Measurements from ENCODE around the gene KRTAP4-11.
"Not testable (repeated sequence)": the region's sequence is repeated elsewhere in the genome, so short reads cannot be mapped to it uniquely, and the experiment has no call there.

DNA sequence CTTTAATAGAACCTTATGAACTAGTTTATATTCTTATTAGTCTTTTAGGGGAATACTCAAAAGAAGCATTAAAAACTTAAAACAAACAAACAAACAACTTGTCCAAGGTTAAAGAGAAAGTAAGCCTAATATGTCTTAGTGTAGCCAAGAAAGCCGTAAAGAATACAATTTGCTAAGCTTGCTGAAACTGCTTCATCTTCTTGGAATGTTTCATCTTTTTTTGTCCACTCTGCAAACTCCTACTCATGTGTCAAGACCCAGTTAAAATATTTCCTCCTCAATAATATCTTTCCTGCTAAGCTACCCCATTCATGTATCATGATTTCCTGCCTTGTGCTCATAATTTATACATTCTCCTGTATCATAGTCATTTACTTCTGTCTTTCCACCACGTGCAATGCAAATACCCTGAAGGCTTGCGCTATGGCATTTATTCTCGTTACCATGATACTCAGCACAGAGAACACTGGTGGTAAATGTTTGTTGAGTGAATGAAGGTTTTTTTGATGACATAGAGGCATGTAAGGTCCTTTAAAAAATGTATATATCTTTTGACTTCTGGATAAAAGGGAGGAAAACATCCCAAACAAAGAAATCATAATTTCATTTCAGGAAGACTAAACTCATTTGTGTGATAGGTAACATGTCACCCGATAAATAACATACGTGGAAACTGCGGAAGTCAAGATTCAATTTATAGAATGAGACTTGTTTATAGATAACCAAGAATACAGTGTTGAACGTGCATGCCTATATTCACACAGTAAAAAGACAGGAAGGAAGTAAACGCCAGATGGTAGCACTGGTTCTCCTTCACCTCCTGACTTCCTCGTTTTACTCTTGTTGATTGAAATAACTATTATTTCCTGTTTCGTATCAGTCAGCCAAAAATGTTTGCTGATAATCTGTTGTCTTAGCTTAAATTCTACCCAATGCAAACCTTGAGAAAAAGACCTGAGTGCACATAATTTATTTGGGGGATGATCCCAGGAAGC, 1.8 kb upstream of the KRTAP4-11 start:
- TF ChIP-seq POLR2A (IDR thresholded peaks at IDR 0.05; ENCODE audit: low read depth, low read length); RFX5 (IDR thresholded peaks at IDR 0.05; ENCODE audit: low read depth, low read length); FOS (IDR thresholded peaks at IDR 0.05; ENCODE audit: low read depth, low read length); RAD21 (IDR thresholded peaks at IDR 0.05; ENCODE audit: low read length); NFE2L2 (IDR thresholded peaks at IDR 0.05; ENCODE audit: low read depth, low read length); MXI1 (IDR thresholded peaks at IDR 0.05; ENCODE audit: borderline replicate concordance, low read depth, low read length); RCOR1 (IDR thresholded peaks at IDR 0.05; ENCODE audit: insufficient replicate concordance, low read length); CEBPB (IDR thresholded peaks at IDR 0.05; ENCODE audit: low read depth, low read length); SMC3 (IDR thresholded peaks at IDR 0.05; ENCODE audit: low read depth, low read length); CHD1 (IDR thresholded peaks at IDR 0.05; ENCODE audit: low read depth, low read length): not testable (repeated sequence)
- TF ChIP-seq, protein P1, sequence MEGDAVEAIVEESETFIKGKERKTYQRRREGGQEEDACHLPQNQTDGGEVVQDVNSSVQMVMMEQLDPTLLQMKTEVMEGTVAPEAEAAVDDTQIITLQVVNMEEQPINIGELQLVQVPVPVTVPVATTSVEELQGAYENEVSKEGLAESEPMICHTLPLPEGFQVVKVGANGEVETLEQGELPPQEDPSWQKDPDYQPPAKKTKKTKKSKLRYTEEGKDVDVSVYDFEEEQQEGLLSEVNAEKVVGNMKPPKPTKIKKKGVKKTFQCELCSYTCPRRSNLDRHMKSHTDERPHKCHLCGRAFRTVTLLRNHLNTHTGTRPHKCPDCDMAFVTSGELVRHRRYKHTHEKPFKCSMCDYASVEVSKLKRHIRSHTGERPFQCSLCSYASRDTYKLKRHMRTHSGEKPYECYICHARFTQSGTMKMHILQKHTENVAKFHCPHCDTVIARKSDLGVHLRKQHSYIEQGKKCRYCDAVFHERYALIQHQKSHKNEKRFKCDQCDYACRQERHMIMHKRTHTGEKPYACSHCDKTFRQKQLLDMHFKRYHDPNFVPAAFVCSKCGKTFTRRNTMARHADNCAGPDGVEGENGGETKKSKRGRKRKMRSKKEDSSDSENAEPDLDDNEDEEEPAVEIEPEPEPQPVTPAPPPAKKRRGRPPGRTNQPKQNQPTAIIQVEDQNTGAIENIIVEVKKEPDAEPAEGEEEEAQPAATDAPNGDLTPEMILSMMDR (conservative IDR thresholded peaks at IDR 0.05; ENCODE audit: low read depth, low read length), result not testable (repeated sequence)
- peak; percentile 55; the same call in 1 of the 2 replicates for TF ChIP-seq BHLHE40 (IDR thresholded peaks at IDR 0.05; ENCODE audit: low read depth, low read length)
- TF ChIP-seq, protein P2, sequence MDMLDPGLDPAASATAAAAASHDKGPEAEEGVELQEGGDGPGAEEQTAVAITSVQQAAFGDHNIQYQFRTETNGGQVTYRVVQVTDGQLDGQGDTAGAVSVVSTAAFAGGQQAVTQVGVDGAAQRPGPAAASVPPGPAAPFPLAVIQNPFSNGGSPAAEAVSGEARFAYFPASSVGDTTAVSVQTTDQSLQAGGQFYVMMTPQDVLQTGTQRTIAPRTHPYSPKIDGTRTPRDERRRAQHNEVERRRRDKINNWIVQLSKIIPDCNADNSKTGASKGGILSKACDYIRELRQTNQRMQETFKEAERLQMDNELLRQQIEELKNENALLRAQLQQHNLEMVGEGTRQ (IDR thresholded peaks at IDR 0.05; ENCODE audit: low read depth, low read length), result not testable (repeated sequence)

Measured in IMR-90 (cell line).